ENCODE measurements around the gene GBA2.
A peak's percentile ranks its signal among the peaks of the same experiment; 100 is the strongest.

Gene GBA2

DNA sequence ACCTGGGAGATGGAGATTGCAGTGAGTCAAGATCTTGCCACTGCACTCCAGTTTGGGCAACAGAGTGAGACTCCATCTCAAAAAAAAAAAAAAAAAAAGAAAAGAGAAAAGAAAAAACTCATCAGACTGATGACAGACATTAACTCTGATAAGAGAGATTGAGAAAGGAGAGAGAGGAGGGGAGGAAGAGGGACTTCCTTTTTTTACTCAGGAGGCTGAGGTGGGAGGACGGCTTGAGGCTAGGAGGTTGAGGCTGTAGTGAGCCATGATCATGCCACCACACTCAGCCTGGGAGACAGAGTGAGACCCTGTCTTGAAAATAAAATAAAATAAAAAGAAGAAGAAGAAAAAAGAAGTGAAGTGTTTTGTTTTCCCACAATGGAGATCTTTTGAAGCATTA, 14.8 kb upstream of the GBA2 start:
- no peak for DNase-seq

DNA sequence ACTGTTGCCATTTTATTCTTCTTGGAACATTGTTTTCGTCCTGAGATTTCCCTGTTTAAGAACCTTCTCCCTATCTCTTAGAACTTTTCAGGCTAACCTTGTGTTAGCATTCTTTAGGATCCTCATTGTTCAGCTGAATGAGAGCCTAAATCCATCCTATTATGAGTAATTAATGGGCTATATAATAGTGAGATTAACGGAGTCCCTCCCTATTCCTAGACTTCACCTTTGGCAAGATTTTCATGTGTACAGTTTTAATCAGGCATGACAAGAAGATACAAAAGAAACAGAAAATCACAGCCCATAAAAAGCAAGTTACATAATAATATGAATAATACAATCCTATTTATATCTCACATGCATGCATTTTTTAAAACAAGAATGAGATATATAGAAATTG, 14.2 kb upstream of the GBA2 start:
- no peak for DNase-seq

DNA sequence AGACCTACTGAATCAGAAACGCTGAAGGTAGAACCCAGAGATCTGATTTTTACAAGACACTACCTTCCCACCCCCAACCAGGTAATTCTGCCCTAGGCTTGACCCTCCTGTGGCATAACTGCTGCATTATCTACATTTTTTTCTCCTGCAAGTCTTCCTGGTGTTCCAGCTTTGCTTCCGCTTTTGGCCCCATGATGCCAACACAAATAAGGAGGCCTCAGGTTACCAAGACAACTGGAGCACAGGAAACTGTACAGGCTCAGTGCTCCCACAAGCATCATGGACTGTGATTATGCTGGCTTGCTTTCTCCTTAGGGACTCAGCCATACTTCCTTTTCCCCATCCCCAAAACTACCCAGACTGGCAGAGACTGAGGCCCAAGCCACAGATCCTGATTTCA, 11.6 kb upstream of the GBA2 start:
- no peak for DNase-seq

DNA sequence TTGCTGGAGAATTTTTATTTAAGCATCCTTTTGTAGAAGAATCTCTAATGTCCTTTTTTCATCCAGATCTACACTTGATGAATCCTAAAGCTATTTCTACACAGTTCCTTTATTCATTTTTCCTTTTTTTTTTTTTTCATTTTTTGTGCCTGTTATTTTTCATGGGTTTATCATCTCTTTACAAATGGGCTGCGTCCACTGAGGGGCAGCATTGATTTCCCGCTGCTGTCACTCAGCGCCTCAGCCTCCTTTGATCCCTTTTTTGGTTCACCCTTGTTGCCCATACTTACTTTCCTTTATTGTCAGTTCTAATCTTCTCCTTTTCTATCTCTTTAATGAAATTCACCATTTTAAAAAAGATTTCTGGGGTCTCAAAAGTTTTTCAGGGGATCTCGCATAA, 10.8 kb upstream of the GBA2 start:
- DNase-seq, result no peak

DNA sequence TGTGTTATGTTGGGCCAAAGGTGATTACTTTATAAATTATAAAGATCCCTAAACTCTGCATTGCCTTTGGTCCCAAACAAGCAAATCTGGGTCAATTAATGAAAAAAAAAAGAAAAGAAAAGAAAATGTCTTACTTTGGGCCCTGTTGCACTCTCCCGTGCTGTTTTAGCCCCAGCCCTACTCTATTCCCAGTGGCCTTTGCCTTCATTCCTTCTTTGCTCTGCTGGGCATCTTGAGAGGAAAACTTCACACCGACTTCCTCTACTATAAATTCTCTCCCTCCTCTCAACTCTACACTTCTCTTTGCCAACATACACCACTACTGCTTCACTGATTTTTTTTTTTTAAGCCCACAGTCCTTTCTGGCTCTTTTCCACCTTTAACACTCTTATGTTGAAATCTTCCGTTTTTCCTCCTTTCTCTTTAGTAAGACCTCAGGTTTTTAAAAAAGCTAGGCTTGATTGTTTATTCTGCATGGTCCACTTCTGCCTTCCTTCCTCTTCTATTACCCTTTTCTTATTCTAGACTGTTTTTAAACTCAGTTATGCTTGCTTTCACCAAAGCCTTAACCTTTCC, 9.5 kb upstream of the GBA2 start:
- no peak for DNase-seq

DNA sequence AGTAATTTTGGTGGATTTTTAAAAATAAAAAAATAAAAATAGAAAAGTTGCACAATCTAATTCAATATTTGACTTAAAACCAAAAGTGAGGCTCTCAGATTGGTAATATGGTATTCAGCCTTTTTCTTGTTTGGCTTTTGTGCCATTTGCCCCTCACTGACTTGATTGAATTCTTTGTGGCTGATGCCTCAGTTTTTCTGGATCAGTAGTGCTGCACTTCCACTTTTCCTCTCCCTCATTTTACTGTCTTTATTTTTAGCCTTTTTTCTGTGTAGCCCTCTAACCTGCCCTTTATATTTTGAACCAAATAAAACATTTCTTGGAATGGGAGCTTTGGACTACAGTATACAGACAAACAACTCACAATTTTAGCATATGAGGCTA, 8.9 kb upstream of the GBA2 start:
- no peak for DNase-seq

DNA sequence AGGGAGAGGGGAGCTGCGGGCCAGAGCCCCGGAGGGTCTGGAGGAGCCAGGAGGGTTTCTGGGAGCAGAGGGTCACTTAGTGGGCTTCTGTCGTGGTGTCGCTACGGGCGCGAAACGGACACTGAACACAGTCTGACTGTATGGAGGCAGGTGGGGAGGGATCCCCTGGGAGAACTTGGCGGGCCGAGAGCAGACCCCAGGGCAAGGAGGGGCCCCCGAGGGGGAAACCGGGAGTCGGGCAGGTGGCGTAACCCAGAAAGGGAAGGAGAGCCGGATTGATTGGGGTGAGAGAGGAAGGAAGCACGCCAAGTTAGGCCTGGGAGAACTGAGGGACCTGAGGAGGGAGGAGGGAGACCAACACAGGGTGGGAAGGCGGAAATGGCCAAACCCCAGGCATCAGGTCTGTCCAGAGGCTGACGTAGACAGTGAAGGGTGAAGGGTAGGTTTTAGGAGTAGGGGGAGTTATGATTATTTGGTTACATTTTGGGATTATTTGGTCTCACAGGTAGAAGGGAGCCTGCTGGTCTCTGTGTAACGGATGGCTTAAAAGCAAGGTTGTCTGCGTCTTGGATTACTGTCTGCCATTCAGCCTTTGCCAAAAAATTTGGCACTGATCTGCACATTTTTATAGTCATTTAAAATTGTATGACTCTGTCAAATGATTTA, 8.3 kb upstream of the GBA2 start:
- peak; percentile 76 for DNase-seq

DNA sequence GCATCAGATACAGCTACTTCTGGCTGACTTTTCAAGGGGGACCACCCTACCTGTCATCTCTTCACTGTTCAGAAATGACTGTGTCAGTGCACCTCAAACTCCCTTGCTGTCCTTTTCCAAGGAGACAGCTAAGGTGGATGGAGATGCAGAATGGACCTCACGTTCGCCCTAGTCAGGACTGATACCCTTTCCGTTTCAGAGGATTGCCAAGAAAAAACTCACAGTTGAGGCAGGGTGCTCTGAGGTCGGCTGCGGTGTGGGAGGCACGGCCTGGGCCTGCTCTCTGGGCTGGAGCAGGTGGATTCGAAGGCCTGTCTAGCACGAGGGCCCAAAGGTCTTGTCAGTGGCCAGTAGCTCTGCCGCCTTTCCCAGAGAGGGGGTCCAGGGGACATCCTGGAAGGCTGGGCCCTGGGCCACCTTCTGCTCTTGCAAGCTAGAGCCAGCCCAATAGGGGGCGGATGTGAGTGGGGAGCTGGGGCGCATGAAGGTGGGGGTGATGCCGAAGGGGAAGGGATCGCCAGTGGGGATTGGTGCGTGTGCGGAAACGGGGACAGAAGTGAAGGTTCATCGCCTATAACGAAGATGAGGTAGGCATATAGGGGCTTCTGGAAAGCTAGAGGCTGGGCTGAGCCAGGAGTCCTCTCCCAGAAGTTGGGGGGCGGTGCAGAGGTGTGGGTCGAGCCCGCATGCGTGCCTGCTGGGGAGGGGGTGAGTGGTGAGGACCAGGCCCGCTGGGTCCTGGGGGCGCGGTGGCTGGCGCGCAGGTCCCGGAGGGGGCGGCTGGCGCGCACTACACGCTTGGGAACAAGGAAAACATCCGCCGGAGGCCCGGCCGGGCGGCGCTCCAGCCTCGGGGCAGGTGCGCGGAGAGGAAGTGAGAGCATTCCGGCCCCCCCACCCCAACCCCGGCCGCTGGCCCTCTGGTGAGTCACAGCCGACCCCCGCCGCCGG, 7.5 kb upstream of the GBA2 start:
- peak; percentile 86 for DNase-seq

DNA sequence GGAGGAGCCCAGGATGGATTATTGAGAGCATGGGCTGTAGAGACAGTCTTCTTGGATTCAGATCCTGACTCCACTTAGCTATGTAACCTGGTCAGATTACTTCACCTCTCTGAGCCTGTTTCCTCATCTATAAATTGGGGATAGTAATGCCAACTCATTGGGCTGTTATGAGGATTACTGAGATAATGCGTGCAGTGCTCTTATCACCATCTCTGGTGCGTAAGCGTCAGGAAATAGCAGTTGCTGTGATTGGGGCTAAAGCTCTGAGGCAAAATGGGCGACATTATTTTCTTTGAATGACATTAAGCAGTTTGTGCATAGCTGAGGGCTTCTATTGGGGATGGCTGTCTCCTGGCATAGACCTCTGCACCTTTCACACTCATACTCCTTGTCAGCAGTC, 6.0 kb upstream of the GBA2 start:
- no peak for DNase-seq

DNA sequence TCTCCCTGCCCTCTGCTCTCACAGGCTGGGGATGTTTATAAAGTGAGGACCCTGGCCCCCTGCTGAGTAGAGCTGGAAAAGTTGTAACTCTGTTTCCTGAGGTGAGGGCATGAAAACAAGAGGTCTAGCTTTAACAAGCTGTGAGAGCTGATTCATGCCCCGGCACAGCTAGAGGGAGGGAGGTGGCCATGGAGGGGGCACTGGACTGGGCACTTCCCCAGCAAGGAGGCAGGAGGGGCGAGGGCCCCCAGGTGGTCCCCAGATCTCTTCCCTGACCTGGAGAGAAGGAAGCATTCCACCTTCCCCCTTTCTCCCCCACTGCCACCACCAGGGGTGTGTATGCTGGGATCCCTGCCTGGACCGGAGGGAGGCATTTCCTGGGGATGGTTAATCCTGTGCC, 5.2 kb upstream of the GBA2 start, which contains the start of gene MSMP:
Gene MSMP, minus strand, starts transcription at position 13 of the 400 bp plus-strand sequence. CDS start 147 bp downstream, outside the sequence.
- DNase-seq, result no peak

DNA sequence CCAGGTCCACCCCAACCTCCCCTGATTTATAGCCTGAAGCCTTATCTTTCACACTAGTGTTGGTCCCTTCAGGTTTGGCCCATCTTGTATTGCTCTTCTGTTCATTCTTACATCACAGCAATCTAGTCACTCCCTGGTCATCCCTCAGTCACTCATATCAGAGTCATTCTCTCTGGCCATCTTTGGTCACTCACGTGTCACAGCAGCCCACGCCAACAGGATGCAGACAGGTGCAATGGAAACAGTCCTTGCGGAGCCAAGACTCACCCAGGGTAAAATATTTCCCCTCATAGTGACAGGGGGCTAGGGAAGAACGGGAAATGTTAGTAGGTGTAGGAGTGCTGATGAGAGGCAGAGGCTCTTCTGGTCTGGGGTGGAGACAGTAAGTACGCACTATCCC, 4.4 kb upstream of the GBA2 start:
- no peak for DNase-seq

DNA sequence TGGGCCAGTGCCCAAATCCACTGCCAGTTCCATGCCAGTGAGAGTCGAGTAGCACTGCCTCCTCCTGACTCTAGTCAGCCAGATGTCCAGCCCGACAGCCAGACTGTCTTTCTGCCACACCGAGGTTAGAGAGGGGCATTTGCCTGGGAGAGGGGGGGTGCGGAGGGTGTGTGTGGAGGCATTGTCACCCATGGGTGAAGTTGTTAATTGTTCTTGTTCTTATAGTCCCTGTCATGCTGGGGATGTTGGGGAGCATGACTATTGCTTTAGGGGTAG, 1.2 kb upstream of the GBA2 start:
- no peak for DNase-seq

DNA sequence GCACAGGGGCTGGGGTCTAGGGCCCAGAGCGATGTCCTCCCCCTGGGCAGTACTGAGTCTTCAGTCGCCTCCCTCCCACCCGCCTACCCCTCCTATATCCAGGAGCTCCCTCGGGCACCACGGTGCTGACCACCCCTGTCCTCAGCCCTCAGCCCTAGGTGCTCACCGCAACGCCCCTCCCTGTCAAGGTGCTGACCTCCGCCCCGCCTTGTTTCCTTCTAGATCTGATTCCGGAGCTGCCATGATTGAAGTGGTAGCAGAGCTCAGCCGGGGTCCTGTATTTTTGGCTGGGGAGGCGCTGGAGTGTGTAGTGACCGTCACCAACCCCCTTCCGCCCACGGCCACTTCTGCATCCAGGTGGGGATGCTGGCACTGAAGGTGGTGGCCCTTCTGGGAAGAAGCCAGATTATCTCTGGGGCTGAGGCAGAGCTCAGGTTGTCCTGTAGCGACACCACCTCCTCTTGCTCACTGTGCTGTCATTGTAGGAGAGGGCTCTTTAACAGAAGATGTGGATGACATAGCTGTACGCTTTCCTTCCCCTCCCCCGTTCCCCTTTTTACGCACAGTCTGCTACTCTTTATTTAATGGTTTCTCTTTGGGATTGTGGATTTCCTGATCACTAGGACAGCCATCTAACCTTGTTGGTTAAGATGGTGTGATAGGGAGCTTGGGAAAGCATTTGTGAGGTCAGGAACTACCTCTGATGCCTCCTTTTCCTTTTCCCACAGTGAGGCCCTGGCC, 657 bp upstream of the GBA2 start:
- DNase-seq, result peak; percentile 79

DNA sequence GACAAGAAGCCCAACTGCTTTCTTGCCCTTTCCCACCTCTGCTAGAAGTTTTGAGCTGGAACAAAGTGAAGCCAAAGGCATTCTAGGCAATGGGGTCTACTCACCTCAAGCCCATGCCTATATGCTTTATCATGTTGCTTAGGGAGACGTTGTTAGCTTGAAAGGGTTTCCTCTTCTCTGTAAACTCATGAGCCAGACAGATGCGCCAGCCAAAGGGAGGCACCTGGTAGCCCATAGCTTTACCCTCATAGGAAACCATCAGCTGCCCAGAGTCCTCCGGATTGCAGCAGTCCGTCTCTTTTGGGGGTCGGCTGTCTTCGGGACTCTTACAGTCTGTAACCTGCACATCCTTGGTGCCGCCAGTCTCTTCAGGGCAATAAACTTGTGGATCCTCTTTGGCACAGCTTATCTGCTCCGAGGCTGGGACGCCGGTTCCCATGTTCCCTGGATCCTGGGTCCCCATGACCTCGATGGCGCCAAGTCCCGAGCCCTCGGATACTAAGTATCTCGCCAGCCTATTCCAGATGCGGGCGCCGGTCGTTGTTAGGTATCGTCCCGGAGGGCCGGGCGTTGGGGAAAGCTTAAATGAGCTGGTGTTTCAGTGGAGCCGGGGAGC, 678 bp downstream of the GBA2 start:
- no peak for DNase-seq

DNA sequence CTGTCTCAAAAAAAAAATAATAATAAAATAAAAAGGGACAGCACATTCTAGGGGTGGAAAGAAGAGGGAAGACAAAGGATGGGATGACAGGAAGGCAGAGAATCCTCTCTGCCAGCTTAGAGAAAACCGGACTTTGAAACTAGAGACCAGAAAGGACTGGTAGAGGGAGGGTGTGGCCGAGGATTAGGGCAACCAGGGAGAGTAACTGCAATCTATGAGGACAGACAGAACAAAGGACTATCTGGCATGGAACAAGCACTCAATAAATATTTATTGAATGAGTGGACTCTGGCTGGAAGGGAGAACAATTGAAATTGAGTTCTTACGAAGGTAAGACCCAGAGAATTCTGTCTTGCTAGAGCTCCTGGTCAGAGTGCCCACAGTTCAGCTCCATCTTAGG, 2.4 kb downstream of the GBA2 start:
- DNase-seq, result no peak

DNA sequence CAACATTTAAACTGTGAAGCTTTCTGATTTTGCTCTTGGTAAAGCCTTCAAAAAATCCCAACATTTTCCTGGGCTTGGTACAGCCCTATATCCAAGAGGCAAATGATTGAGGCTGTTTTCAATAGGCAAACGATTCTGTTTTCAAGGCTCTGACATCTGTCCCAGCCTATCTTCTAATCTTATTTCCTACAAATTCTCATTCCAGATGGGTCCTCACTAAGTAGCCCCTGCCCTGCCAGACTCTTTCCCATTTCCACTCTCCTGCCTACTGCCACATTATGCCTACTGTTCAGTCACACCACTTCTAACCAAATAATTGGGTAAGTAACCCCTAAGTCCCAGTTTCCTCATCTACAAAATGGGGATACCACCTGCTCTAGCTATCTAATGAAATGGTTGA, 3.5 kb downstream of the GBA2 start:
- no peak for DNase-seq

DNA sequence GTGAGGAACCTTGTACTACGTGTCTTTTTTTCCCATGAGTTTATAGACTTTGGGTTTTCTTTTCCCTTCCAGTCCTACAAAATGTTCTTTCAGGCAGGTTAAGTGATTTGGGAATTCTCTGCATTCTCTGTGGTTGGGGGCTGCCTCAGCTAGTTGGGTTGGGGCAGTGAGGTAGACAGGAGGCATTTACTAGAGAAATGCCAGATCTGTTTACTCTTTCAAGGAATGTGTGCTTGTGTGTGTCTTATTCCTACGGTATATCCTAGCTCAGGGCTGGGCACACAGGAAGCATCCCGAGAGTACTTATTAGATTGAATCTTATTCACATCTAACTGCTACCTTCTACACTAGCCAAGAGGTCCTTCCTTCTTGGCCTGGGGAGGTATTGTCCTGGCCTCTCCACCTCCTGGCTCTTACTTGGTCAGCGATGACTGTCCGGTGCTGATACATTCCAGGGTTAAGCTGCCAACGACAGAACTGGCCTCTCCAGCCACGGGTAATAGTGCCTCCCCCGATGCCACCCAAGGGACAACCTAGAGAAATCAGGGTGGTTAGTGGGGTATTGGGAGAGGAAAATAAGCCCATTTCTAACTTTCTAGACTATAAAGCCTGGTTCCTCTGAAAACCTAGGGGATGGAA, 5.0 kb downstream of the GBA2 start:
- peak; percentile 77 for DNase-seq

DNA sequence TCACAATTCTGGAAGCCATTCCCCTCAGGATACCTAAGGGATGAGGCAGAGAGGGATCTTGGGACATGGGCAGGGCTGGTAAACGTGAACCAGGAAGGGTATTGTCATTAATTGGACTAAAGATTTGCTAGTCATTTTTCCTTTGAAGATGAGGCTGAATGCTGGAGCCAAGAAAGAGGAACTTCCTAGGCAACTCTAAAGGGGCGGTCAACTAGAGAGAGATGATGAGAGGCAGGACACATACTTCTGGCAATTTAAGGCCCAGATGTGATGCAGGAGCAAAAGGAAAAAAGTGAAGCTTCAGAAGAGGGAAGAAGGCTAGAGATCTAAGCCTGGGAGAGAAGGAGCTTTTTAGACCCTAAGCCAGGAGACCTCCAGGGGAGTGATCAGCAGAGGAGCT, 5.6 kb downstream of the GBA2 start:
- DNase-seq, result no peak

DNA sequence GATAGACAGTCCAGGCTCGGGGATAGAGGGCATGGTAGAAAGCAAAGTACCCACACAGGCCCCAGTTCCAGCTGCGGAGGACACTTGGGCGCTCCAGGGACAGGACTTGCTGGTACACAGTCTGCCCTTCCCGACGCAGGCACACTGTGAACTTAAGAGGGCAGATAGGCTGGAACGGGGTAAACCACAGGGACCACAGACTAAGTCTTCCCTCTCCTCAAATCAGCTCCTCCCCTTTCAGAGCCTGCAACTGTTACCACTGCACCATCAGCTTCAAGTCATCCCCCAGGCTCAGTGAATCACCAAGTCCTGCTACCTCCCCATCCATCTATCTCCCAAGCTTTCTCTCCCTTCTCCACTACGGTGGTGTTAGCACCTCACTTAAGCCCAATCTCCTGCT, 7.3 kb downstream of the GBA2 start:
- DNase-seq, result peak; percentile 29

DNA sequence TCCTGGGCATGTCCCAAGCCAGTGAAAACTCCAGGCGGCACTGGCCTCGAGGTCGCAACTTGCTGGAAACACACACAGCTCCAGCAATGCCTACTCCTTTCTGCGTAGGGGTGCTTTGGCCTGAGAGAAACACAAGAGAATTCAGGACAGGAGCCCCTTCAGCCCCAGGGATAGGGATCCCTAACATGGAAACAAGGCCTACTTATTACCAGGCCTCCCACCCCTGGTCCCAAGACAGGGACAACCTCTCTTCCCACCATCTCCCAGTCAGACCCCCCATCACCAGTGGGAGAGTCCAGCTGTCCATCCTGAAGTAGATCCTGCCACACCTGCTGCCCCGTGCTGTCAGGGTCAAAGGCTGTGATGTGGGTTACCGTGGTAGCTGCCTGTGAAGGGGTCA, 8.8 kb downstream of the GBA2 start:
- DNase-seq, result no peak

DNA sequence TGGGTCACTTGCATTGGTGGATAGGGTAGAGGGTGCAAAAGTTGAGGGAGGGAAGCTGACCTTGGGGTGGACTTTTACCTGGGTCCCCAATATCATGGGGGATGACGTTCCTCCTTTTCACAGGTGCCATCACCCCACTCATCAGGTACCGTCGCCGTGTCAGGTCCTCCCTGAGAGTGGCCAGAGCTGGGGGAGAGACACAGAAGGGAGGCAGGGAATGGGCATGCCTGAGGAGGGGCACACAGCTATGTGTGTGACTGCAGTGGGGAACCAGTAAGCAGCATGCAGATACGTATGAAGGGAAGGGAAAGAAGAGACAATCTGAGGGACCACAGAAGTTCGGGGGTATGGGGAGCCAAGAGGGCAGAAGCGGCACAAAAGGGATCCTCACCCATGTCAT, 10.1 kb downstream of the GBA2 start:
- no peak for DNase-seq

DNA sequence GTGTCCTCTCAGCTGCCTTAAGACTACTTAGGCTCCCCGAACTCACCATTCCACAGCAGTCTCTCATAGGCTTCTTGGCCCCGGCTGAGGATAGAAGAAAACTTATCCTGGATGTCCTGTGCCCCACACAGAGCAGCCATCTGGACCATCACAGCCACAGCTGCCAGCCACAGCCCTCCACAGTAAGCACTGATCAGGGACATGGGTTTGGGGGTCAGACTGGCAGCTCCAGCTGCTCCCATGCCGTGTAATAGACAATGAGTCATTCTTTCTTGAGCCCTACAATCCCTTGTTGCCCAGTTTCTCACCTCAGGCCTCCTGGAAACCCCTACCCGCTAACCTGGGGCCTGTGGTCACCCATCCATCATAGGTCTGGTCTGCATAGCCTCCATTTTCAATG, 10.8 kb downstream of the GBA2 start:
- DNase-seq, result no peak

DNA sequence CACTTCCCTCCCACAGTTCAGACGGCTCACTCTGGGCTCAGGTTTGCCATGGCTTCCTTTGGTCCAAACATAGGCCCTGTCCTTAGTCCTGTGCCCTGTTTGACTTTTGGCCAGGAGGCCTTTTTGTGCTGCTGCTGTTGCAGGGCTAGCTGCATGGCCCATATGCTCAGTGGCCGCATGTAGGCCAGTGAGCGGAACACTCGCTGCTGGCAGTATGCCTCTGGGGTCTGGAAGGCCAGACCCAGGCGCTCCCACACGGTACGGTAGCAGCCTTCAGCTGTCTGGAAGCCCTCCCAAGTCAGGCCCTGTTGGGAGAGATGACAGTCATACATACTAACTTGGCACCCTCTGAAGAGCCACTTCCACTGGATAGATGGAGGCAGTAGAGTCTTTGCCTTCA, 11.9 kb downstream of the GBA2 start:
- DNase-seq, result no peak

All from islet precursor cell (in vitro differentiated cells).